OCI-LY7 (cell line): ENCODE data around the gene ADCY5.

ENCODE experiments used
- CTCF ChIP-seq: fragments of 200-600 bp; sonication (generic); conservative IDR thresholded peaks from 2 replicates; pipeline ENCODE4 v1.5.1; 2014; ENCODE audit warnings: mild to moderate bottlenecking, antibody characterized with exemption, low read length, moderate library complexity, mixed read lengths
- EZH2phosphoT487 ChIP-seq: fragments of 200-600 bp; sonication (generic); IDR thresholded peaks from 2 replicates; pipeline ENCODE4 v1.6.1; 2018; ENCODE audit warnings: low read depth, borderline replicate concordance, mild to moderate bottlenecking, mixed run types, antibody characterized with exemption, low read length, moderate library complexity, mixed read lengths

- no peak for TF ChIP-seq CTCF
- no peak for TF ChIP-seq EZH2phosphoT487
Measured at GRCh38 chr3:123321806-123322205, 127.1 kb downstream of the ADCY5 start.
